ENCODE results near the gene NXT1.

Gene NXT1

DNA sequence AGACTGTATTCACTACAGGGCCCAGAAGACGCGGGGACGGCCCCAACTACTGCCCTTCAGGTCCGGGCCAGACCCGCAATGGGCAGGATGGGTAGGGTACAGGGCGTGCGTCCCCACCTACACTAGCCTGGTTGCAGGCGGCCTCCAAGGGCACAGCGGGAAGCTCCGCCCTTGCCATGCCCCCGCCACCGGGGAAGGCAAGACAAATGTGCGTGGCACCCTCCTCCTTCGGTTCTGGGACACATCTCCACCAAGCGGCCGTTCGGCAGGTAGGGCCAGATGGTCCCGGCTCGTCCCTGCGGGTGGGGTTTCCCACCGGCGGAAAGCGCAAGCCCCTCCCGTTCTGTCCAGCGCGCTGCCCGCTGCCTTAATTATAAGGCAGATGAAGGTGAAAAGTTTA, 5.6 kb downstream of the NXT1 start:
- in situ Hi-C loops (cut with MboI; ENCODE audit: low sequenced_read_pairs, unreplicated experiment): no loop called here
- TF ChIP-seq, protein P1, sequence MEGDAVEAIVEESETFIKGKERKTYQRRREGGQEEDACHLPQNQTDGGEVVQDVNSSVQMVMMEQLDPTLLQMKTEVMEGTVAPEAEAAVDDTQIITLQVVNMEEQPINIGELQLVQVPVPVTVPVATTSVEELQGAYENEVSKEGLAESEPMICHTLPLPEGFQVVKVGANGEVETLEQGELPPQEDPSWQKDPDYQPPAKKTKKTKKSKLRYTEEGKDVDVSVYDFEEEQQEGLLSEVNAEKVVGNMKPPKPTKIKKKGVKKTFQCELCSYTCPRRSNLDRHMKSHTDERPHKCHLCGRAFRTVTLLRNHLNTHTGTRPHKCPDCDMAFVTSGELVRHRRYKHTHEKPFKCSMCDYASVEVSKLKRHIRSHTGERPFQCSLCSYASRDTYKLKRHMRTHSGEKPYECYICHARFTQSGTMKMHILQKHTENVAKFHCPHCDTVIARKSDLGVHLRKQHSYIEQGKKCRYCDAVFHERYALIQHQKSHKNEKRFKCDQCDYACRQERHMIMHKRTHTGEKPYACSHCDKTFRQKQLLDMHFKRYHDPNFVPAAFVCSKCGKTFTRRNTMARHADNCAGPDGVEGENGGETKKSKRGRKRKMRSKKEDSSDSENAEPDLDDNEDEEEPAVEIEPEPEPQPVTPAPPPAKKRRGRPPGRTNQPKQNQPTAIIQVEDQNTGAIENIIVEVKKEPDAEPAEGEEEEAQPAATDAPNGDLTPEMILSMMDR (IDR thresholded peaks at IDR 0.05; ENCODE audit: borderline replicate concordance, control extremely low read depth, extremely low read depth, insufficient read depth, missing control alignments): no peak

DNA sequence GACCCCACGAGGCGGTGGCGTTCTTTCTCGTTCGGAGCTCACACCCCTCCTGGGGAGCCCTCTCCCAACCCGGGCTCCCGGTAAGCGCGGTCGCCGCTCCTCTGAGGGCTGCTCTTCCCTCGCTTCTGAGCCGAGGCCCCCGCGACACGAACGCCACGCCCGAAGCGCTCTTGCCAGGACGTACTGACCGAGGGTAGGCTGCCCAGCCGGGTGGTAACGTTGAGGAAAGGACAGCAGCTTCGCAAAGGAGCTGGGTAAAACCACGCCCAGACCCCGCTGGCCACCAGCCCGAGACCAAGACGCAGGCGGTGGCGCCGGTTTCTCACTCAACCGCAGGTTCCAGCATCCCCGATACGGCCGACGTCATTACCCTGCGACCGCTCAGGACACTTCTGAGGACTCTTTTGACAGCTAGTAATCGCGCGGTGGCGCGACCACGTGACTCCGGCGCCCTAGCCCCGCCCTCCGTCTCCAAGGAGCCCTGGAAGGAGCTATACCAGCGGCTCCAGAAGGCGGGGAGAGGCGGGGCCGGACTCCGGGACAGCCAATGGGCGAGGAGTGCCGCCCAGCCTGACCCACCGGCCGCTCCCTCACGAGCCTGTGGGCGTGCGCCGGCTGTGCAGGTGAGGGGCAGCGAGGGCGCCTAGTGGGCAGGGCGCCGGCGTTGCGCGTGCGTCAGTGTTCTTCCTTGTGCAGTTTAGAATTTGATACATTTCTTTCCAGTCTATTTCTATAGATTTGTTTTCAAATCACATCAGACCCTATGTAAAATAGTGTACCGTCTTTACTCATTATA, 7.4 kb downstream of the NXT1 start:
- in situ Hi-C loops (cut with MboI; ENCODE audit: low sequenced_read_pairs, unreplicated experiment): no loop called here
- DNase-seq (ENCODE audit: low spot score): peak; percentile 94
- TF ChIP-seq, protein P1 (IDR thresholded peaks at IDR 0.05; ENCODE audit: borderline replicate concordance, control extremely low read depth, extremely low read depth, insufficient read depth, missing control alignments): peak; percentile 4

More for the DNA sequence above, 5.6 kb downstream of the NXT1 start:
- DNase-seq (ENCODE audit: low spot score): no peak

DNA sequence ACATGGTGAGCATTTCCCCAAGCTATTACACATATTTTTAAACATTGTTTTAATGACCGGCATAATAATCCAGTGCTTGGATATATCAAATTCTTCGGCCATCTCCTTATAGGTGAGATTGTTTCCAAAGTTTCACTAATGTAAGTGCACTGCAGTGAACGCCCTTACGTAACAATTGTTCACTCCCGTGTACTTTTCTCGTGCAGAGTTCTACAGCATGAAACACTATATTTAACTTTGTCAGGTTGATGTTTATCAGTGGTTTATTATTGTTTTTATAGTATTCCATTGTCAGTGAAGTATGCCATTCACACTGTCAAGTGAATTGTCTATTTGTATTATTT, 7.9 kb downstream of the NXT1 start:
- in situ Hi-C loops (cut with MboI; ENCODE audit: low sequenced_read_pairs, unreplicated experiment): no loop called here

DNA sequence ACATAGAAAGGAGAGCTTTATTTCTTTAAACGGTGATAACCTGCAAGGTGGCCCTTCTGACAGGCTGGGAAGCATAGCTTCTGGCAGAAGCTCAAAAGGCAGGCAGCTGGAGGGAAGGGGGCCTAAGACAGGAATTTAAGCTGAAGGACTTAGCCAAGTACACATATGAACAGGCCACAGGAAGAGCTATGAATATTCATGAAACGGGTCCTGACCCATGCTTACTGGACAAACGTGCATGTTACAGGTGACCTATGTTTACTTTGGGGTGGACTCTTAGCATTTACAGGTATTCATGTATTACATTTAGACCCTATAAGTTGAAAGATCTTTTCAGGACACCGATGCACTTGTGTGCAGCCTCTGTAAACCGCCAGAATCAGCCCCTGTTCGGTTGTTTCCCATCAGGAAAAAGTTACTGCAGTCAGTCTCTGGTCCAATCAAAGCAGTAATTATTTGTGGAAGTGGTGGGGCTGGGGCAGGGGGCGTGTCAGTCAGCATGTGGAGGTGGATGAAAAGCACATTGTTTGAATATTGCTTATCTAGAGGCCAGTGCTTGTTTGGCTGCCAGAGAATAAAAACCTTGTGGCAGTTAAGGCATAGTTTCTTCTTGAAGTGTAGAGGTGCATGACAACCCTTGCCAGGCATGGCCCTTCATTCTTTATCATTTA, 8.5 kb downstream of the NXT1 start:
- in situ Hi-C loops (cut with MboI; ENCODE audit: low sequenced_read_pairs, unreplicated experiment): no loop called here
- TF ChIP-seq, protein P1 (IDR thresholded peaks at IDR 0.05; ENCODE audit: borderline replicate concordance, control extremely low read depth, extremely low read depth, insufficient read depth, missing control alignments): no peak
- DNase-seq (ENCODE audit: low spot score): no peak

More for the DNA sequence above, 7.9 kb downstream of the NXT1 start:
- TF ChIP-seq, protein P1 (IDR thresholded peaks at IDR 0.05; ENCODE audit: borderline replicate concordance, control extremely low read depth, extremely low read depth, insufficient read depth, missing control alignments): no peak
- DNase-seq (ENCODE audit: low spot score): no peak

DNA sequence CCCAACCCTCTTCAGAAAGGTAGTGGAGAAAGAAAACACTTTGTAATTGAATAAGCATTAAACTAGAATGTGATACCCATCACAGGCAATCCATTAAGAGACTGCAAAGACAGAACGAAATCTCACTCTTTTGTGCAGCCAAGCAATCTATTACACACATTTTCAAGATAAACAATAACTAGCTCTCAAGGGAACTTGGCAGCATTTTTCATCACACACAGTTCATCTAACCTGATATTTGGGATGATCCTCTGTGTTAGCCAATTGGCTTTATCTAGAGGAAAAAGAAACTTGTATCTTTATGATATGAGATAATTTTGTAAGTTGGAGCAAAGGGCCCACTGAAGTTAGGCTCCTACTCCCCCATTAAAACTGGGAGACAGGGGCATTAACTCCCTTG, 9.9 kb downstream of the NXT1 start:
- no peak for DNase-seq (ENCODE audit: low spot score)
- in situ Hi-C loops (cut with MboI; ENCODE audit: low sequenced_read_pairs, unreplicated experiment): no loop called here
- TF ChIP-seq, protein P1 (IDR thresholded peaks at IDR 0.05; ENCODE audit: borderline replicate concordance, control extremely low read depth, extremely low read depth, insufficient read depth, missing control alignments): no peak

DNA sequence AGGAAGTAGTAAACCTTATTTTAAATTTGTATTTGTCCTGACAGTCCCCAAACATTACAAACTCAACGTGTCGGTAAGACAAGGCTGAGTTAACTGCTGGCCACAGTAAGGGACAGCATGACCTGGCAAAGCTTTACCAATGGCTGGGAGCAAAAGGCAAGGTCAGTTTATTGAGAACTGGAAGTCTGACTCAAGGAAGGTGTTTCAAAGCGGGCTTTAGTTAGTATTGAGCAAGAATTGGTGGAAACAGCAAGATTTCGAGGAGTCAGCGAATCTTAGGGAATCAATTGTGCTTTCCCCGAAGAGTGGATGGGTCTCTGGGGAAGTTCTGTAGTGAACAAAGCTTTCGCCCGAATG, 10.5 kb downstream of the NXT1 start:
- in situ Hi-C loops (cut with MboI; ENCODE audit: low sequenced_read_pairs, unreplicated experiment): no loop called here
- DNase-seq (ENCODE audit: low spot score): no peak
- TF ChIP-seq, protein P1 (IDR thresholded peaks at IDR 0.05; ENCODE audit: borderline replicate concordance, control extremely low read depth, extremely low read depth, insufficient read depth, missing control alignments): no peak
